Measurements from ENCODE around the gene LSM7.

- TF ChIP-seq CTCF (conservative IDR thresholded peaks at IDR 0.05; ENCODE audit: low read depth in 2 of 2) (no peak), JUNB (IDR thresholded peaks at IDR 0.05; ENCODE audit: unreplicated experiment) (no peak)
- TF ChIP-seq, protein P1, sequence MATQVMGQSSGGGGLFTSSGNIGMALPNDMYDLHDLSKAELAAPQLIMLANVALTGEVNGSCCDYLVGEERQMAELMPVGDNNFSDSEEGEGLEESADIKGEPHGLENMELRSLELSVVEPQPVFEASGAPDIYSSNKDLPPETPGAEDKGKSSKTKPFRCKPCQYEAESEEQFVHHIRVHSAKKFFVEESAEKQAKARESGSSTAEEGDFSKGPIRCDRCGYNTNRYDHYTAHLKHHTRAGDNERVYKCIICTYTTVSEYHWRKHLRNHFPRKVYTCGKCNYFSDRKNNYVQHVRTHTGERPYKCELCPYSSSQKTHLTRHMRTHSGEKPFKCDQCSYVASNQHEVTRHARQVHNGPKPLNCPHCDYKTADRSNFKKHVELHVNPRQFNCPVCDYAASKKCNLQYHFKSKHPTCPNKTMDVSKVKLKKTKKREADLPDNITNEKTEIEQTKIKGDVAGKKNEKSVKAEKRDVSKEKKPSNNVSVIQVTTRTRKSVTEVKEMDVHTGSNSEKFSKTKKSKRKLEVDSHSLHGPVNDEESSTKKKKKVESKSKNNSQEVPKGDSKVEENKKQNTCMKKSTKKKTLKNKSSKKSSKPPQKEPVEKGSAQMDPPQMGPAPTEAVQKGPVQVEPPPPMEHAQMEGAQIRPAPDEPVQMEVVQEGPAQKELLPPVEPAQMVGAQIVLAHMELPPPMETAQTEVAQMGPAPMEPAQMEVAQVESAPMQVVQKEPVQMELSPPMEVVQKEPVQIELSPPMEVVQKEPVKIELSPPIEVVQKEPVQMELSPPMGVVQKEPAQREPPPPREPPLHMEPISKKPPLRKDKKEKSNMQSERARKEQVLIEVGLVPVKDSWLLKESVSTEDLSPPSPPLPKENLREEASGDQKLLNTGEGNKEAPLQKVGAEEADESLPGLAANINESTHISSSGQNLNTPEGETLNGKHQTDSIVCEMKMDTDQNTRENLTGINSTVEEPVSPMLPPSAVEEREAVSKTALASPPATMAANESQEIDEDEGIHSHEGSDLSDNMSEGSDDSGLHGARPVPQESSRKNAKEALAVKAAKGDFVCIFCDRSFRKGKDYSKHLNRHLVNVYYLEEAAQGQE (IDR thresholded peaks at IDR 0.05; ENCODE audit: unreplicated experiment) = no peak
Observed at GRCh38 chr19:2338055-2338615, 9.7 kb upstream of the LSM7 start.

All from GM23338 (cell line).